ENCODE measurements around the gene GGT6. TPM values are rescaled to one million over a fixed set of nuclear protein-coding genes. Genes with fewer than 3 reads are reported as not detected.

Gene GGT6
- total and polyA plus RNA-seq, 4 donors: 2.8 to 12.3 (median 7.4) TPM

GRCh38 chr17:4559966-4560365 is 411 bp downstream of the GGT6 start:
- H3K27me3 ChIP-seq (ENCODE audit: control insufficient read depth in 3 of 3, insufficient read depth in 3 of 3, low read length in 2 of 3): no peaks in the 10 kb centered on the region
- no peak overlapping the region for H3K27ac ChIP-seq (ENCODE audit: low read depth in 1 of 2, low read length in 1 of 2)
- 82 to 95% methylated on average over 5 of the region's 5 CpGs for WGBS, 2 donors
- no peak for TF ChIP-seq CTCF (IDR thresholded peaks at IDR 0.05; ENCODE audit: control extremely low read depth, extremely low read depth)
- ATAC-seq (ENCODE audit: insufficient read depth, low FRiP score) (no peak), DNase-seq (no peak)
- no peak overlapping the region for H3K4me3 ChIP-seq
- no peaks in the 10 kb centered on the region for H3K9me3 ChIP-seq (ENCODE audit: control insufficient read depth in 4 of 4, insufficient read depth in 3 of 4, low read length in 3 of 4)
- no peak overlapping the region for H3K9ac ChIP-seq (ENCODE audit: insufficient read depth in 1 of 2, low read length in 2 of 2)
- H3K36me3 ChIP-seq (ENCODE audit: control insufficient read depth in 4 of 4, insufficient read depth in 4 of 4, low read length in 4 of 4): no peaks in the 10 kb centered on the region
- peaks cover 0 to 13% (median 9%) of the 10 kb centered on the region in 5 donors for H3K4me1 ChIP-seq (ENCODE audit: control insufficient read depth in 5 of 5, insufficient read depth in 5 of 5, low read length in 5 of 5)

GRCh38 chr17:4559139-4559791 is 1.1 kb downstream of the GGT6 start:
- H3K9me3 ChIP-seq (ENCODE audit: control insufficient read depth in 4 of 4, insufficient read depth in 3 of 4, low read length in 3 of 4): no peaks in the 10 kb centered on the region
- no peaks in the 10 kb centered on the region for H3K27me3 ChIP-seq (ENCODE audit: control insufficient read depth in 3 of 3, insufficient read depth in 3 of 3, low read length in 2 of 3)
- no peaks in the 10 kb centered on the region for H3K36me3 ChIP-seq (ENCODE audit: control insufficient read depth in 4 of 4, insufficient read depth in 4 of 4, low read length in 4 of 4)
- no peak for TF ChIP-seq CTCF (IDR thresholded peaks at IDR 0.05; ENCODE audit: control extremely low read depth, extremely low read depth)
- H3K4me3 ChIP-seq: no peak overlapping the region
- no peak overlapping the region for H3K27ac ChIP-seq (ENCODE audit: low read depth in 1 of 2, low read length in 1 of 2)
- 65 to 81% methylated on average over 17 of the region's 17 CpGs for WGBS, 2 donors
- DNase-seq (no peak), ATAC-seq (ENCODE audit: insufficient read depth, low FRiP score) (no peak)
- peaks cover 0 to 18% (median 11%) of the 10 kb centered on the region in 5 donors for H3K4me1 ChIP-seq (ENCODE audit: control insufficient read depth in 5 of 5, insufficient read depth in 5 of 5, low read length in 5 of 5)
- no peak overlapping the region for H3K9ac ChIP-seq (ENCODE audit: insufficient read depth in 1 of 2, low read length in 2 of 2)

- Histone ChIP-seq H3K27ac (ENCODE audit: low read depth in 1 of 2, low read length in 1 of 2) (no peak overlapping the region), H3K36me3 (ENCODE audit: control insufficient read depth in 4 of 4, insufficient read depth in 4 of 4, low read length in 4 of 4) (peaks cover 0 to 4% (median 0%) of the 10 kb centered on the region in 4 donors), H3K4me1 (ENCODE audit: control insufficient read depth in 5 of 5, insufficient read depth in 5 of 5, low read length in 5 of 5) (peaks cover 0 to 23% (median 13%) of the 10 kb centered on the region in 5 donors), H3K9ac (ENCODE audit: insufficient read depth in 1 of 2, low read length in 2 of 2) (no peak overlapping the region), H3K27me3 (ENCODE audit: control insufficient read depth in 3 of 3, insufficient read depth in 3 of 3, low read length in 2 of 3) (no peaks in the 10 kb centered on the region), H3K9me3 (ENCODE audit: control insufficient read depth in 4 of 4, insufficient read depth in 3 of 4, low read length in 3 of 4) (no peaks in the 10 kb centered on the region), H3K4me3 (no peak overlapping the region)
- ATAC-seq (ENCODE audit: insufficient read depth, low FRiP score) (no peak), DNase-seq (no peak)
- TF ChIP-seq CTCF (IDR thresholded peaks at IDR 0.05; ENCODE audit: control extremely low read depth, extremely low read depth): no peak
- 92 to 99% methylated on average over 24 of the region's 24 CpGs for WGBS, 2 donors
These were observed 1.9 kb downstream of the GGT6 start for GRCh38 chr17:4558347-4558971.
